Panc1 (cell line): ENCODE data around the gene PTGR1. TPM values are rescaled to one million over a fixed set of nuclear protein-coding genes. Genes with fewer than 3 reads are reported as not detected.

Experiments
- ATAC-seq: fragments of 200-7000 bp; cut with Tn5 transposase; 2 replicates; pipeline ENCODE4 v1.9.1; 2020; ENCODE audit warnings: mild to moderate bottlenecking, moderate library complexity
- BruUV-seq: library from RNA; stranded (reverse); fragments of 400-500 nt; replicated peaks from 2 replicates; lab custom pipeline; 2021; lab: Mats Ljungman, UMichigan
- CTCF ChIA-PET: fragments of 300-600 bp; sonication (Branson Sonifier 250); formaldehyde crosslinking; loops from one replicate; lab custom pipeline; 2022; ENCODE audit warnings: antibody characterized with exemption; lab: Charles Lee
- POLR2A ChIA-PET: fragments of 300-600 bp; sonication (Branson Sonifier 250); formaldehyde crosslinking; loops from one replicate; lab custom pipeline; 2022; ENCODE audit warnings: antibody characterized with exemption; lab: Charles Lee
- DNase-seq: peaks from one replicate; pipeline ENCODE4 v3.0.0-alpha.2; 2010; ENCODE audit warnings: low read depth, low spot score
- H3K27ac ChIP-seq: 2 replicates; pipeline ENCODE4 v1.5.1; 2011; ENCODE audit warnings: mild to moderate bottlenecking, low read length, inconsistent platforms
- H3K27me3 ChIP-seq: fragments of 200-500 bp; sonication (Bioruptor generic); 2 replicates; pipeline ENCODE4 v1.6.0; 2014; ENCODE audit warnings: low read length, inconsistent platforms; ENCODE audit not compliant: control insufficient read depth, insufficient read depth
- H3K36me3 ChIP-seq: fragments of 200-500 bp; sonication (Bioruptor generic); 2 replicates; pipeline ENCODE4 v1.5.1; 2014; ENCODE audit warnings: inconsistent platforms, mild to moderate bottlenecking, low read length, moderate library complexity; ENCODE audit not compliant: control insufficient read depth, insufficient read depth
- H3K4me1 ChIP-seq: 2 replicates; pipeline ENCODE4 v1.5.1; 2011; ENCODE audit warnings: inconsistent platforms, mild to moderate bottlenecking, low read length, moderate library complexity; ENCODE audit not compliant: control insufficient read depth, insufficient read depth
- H3K4me3 ChIP-seq, 2 experiments: 2 replicates each; pipeline ENCODE4 v1.5.1; 2011 to 2012; ENCODE audit warnings: low read depth in 2 of 2, low read length in 2 of 2, mild to moderate bottlenecking in 2 of 2, inconsistent platforms in 1 of 2, moderate library complexity in 1 of 2
- H3K9me3 ChIP-seq: fragments of 200-500 bp; sonication (Bioruptor generic); 2 replicates; pipeline ENCODE4 v1.5.1; 2014; ENCODE audit warnings: low read depth, mild to moderate bottlenecking, inconsistent platforms, low read length, moderate library complexity; ENCODE audit not compliant: control insufficient read depth, insufficient read depth
- CTCF ChIP-seq: fragments of 450-650 bp; IDR thresholded peaks from 2 replicates; pipeline ENCODE4 v1.5.1; 2017; ENCODE audit warnings: mild to moderate bottlenecking
- POLR2AphosphoS5 ChIP-seq: IDR thresholded peaks from 2 replicates; pipeline ENCODE4 v1.6.1; 2012; ENCODE audit warnings: mild to moderate bottlenecking, low read depth, low read length, moderate library complexity
- REST ChIP-seq, 2 experiments: IDR thresholded peaks; 2 replicates each; pipeline ENCODE4 v1.6.1; 2011 to 2012; ENCODE audit warnings: low read depth in 2 of 2, control low read depth in 1 of 2, low read length in 1 of 2, mild to moderate bottlenecking in 1 of 2, moderate library complexity in 1 of 2; ENCODE audit not compliant: insufficient read depth in 1 of 2
- SIN3A ChIP-seq: IDR thresholded peaks from 2 replicates; pipeline ENCODE4 v1.6.1; 2012; ENCODE audit warnings: low read depth, mild to moderate bottlenecking, low read length, moderate library complexity, borderline replicate concordance; ENCODE audit not compliant: insufficient read depth
- TCF7L2 ChIP-seq: IDR thresholded peaks from 2 replicates; pipeline ENCODE4 v1.6.1; 2011; ENCODE audit warnings: mild to moderate bottlenecking, low read depth, low read length, inconsistent platforms
- in situ Hi-C: cut with HindIII; loops from 2 replicates; pipeline ENCODE4 v1.10.0; 2016; ENCODE audit warnings: low sequenced_read_pairs, low pct_unique_long_range_greater_than_20kb
- intact Hi-C: fragments of 100-400 bp; cut with micrococcal nuclease; formaldehyde crosslinking; loops from one replicate; pipeline ENCODE4 v1.10.0; 2022; ENCODE audit not compliant: unreplicated experiment
- total RNA-seq: library from RNA; stranded (reverse); gene quantifications from one replicate; pipeline ENCODE4 v1.2.1, GENCODE V29; 2021; ENCODE audit not compliant: unreplicated experiment

PTGR1 gene
- total RNA-seq, 1 experiment from 2014 or later: 46.0 TPM

- no peak overlapping the region for H3K4me3 ChIP-seq
- no peaks in the 10 kb centered on the region for H3K9me3 ChIP-seq
- no peaks in the 10 kb centered on the region for H3K27me3 ChIP-seq
- no peak overlapping the region for H3K27ac ChIP-seq
- ATAC-seq (no peak), DNase-seq (no peak)
- H3K4me1 ChIP-seq: no peaks in the 10 kb centered on the region
- in situ Hi-C loops: no loop called here
- intact Hi-C loops: no loop called here
- POLR2A ChIA-PET: no interaction called here
- no peak for TF ChIP-seq POLR2AphosphoS5
- CTCF ChIA-PET: interaction anchor here (0.6 kb wide), 1 partner anchor 1082 kb away, joined by 9 read pairs; no protein-coding TSS in a partner anchor
- H3K36me3 ChIP-seq: no peaks in the 10 kb centered on the region
- no TSS peak for BruUV-seq
Observed at GRCh38 chr9:111605041-111605559, 5.7 kb upstream of the PTGR1 start.

GRCh38 chr9:111604054-111604615 lies 4.7 kb upstream of the PTGR1 start:
- no peaks in the 10 kb centered on the region; the same call in 1 of the 2 replicates for H3K36me3 ChIP-seq
- no peak for DNase-seq
- in situ Hi-C loops: no loop called here
- intact Hi-C loops: no loop called here
- CTCF ChIA-PET: no interaction called here
- no peak for TF ChIP-seq SIN3A
- TF ChIP-seq POLR2AphosphoS5: no peak
- no peak for TF ChIP-seq CTCF
- BruUV-seq: no TSS peak
- H3K4me3 ChIP-seq: no peak overlapping the region
- H3K27me3 ChIP-seq: no peaks in the 10 kb centered on the region
- no peaks in the 10 kb centered on the region for H3K4me1 ChIP-seq
- H3K9me3 ChIP-seq: no peaks in the 10 kb centered on the region
- no peak overlapping the region for H3K27ac ChIP-seq
- POLR2A ChIA-PET: no interaction called here
- no peak for ATAC-seq

GRCh38 chr9:111603041-111603440 lies 3.6 kb upstream of the PTGR1 start:
- no TSS peak for BruUV-seq
- Histone ChIP-seq H3K9me3 (no peaks in the 10 kb centered on the region), H3K27ac (no peak overlapping the region), H3K36me3 (peaks cover 4% of the 10 kb centered on the region; the same call in 1 of the 2 replicates), H3K4me3 (no peak overlapping the region), H3K4me1 (no peaks in the 10 kb centered on the region), H3K27me3 (no peaks in the 10 kb centered on the region)
- in situ Hi-C loops (no loop called here), intact Hi-C loops (no loop called here)
- no peak for TF ChIP-seq REST (IDR thresholded peaks at IDR 0.05; ENCODE audit: insufficient read depth in 1 of 2, low read depth in 2 of 2, low read length in 1 of 2)
- no peak for TF ChIP-seq POLR2AphosphoS5
- TF ChIP-seq SIN3A: no peak
- no peak for TF ChIP-seq TCF7L2
- no peak for TF ChIP-seq CTCF
- ChIA-PET CTCF (no interaction called here), POLR2A (no interaction called here)
- DNase-seq (no peak), ATAC-seq (no peak)
